HG02973 (cell line): ENCODE data around the gene RBMS3.

Experiments used
- ATAC-seq: cut with Tn5 transposase; IDR thresholded peaks from one replicate; pipeline ENCODE4 v1.9.1; 2021; ENCODE audit warnings: moderate library complexity; ENCODE audit not compliant: unreplicated experiment

Gene RBMS3

DNA sequence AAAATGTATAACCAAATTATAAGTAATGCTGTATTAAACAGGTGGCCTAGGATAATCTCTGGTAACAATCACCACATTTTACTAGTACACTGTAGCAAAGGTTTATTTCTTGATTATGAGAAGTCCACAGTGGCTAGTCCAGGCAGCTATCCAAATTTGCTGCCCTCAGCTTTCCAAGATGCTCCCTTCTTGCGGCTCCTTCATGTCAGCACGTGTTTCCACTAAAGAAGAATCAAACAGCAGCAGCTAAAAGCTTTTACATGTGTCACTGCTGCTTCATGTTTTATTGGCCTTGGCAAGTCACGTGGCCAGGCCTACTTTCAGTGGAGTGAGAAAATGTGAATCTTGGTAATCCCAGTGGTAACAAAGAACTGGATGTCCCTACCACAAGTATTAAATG, 5.6 kb upstream of the RBMS3 start:
- ATAC-seq: no peak

DNA sequence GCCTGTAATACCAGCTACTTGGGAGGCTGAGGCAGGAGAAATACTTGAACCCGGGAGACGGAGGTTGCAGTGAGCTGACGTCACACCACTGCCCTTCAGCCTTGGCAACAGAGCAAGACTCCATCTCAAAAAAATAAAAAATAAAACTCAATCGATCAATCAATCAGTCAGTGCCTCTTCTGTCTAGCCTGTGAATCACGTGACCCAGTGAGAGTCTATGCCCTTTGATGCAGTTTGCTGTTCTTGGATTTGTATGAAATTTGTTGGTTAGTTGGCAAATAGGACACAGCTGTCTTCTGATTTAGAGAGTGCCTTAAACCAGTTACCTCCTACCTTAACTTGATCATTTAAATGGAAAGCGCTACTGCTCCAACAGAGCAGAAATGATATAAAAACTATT, 3.6 kb upstream of the RBMS3 start:
- no peak for ATAC-seq

DNA sequence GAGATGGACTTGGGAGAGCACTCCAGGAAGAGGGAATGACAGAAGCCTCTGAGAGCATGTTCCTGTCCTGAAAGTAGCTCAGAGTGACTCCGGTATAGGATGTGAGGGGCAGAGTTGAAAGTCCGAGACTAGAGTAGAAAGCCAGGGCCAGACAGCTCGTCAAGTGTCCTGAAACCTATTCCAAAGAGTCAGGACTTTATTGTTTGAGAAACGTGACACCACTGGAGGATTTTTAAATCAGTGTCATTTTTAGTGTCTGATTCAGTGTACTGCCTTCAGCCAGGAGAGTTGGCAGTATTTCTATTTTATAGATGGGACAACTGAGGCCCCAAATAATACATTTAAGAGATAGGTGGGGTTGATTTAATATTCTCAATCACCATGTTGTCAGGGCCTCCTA, 1.6 kb upstream of the RBMS3 start:
- no peak for ATAC-seq

DNA sequence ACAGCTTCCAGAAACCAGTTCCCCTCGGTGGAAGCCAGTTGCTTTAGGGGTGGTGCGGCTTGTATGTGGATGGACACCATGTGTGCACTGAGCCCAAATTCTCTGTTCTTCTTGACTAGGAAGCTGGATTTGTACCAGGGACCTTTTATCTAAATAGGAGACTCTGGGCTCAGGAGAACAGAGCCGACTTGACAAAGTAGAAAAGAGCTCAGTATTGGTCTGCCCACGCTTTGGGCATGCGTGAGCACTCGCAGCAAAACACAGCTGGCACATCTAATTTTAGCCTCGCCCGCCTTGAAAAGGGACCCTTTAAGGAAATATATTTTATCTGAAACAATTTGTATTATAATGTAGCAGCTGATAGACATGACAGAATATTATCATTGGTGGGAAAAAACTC, 1.1 kb upstream of the RBMS3 start:
- no peak for ATAC-seq

DNA sequence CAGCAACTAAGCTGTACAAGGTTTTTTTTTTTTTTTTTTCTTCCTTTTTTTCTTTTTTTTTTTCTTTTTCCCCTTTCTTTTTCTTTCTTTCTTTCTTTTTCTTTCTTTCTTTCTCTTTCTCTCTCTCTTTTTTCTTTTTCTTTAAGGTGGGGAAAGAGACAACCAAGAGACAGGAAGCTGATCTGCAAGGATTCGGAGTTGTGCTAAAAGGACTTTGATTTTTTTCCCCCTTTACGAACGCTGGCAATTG, 148 bp downstream of the RBMS3 start:
- ATAC-seq: no peak

DNA sequence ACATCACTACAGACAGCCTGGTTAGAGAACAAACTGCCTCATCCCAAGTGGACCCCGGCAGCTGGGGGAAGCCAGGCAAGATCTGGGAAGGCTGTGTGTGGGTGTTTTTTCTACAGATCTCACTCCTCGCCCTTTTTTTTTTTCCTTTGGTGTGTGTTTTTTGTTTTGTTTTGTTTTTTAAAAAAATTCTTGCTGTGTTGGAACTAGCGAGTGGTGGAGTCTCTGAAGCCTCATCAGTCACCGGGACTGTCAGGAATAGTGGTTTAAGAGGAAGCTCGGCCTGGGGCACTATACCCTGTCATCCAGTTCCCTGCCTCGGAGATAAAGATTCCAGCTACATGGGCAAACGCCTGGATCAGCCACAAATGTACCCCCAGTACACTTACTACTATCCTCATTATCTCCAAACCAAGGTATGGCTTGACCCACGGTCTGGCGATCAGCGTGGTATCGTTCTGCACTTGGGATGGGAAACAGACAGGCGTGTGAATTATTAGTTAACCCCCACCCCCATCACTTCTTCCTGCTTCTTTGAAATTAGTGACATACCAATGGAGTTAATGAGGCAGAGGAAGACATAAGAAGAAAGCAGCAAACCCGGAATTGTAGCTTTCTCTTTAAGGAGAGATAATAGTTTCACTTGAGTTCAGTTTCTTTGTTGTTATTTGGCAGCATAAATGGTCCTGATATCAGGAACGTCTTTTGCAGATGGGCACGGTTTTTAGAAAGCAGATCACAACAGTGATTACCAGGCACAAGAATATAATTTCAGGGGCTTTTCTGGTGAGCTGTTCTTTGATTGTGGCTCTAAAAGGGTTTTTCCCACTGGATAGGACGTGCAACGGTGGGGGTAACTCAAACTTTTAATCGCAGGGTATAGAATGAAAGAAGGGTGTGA, 722 bp downstream of the RBMS3 start:
- ATAC-seq: peak; percentile 81

DNA sequence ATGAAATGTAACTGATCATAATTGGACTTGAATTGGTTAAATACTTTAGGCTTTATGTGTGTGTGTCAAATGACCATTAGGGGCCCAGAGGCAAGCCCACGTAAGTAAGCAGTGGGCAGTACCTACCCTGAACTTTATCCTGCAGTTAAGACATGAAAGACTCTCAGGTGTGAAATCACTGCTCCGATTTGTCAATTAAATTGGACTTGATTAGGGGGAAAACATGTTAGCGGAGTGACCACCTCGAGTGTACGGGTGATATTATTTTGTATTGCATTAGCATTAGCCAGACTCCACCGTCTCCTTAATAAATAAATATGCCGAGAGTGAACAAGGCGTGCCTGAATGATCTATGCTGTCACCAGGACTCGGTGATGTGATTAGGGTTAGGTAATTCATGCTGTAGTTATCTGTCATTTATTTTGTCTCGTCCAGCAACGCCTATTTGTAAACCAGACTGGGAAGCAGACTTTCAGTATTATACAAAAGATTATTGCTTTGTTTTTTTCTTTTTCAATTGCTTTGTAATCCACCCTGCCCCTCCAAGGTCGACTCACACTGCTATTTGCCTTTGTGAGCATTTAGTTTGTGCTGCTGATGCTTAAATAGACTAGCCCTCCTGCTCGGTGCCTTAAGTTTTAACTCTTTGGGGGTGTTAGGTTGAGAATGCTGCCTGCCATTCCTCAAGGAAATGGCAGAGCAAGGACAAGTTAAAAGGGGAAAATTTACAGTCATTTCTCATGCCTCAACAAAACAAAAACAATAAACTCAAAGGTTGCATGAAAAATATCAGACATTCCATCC, 1.8 kb downstream of the RBMS3 start:
- no peak for ATAC-seq

DNA sequence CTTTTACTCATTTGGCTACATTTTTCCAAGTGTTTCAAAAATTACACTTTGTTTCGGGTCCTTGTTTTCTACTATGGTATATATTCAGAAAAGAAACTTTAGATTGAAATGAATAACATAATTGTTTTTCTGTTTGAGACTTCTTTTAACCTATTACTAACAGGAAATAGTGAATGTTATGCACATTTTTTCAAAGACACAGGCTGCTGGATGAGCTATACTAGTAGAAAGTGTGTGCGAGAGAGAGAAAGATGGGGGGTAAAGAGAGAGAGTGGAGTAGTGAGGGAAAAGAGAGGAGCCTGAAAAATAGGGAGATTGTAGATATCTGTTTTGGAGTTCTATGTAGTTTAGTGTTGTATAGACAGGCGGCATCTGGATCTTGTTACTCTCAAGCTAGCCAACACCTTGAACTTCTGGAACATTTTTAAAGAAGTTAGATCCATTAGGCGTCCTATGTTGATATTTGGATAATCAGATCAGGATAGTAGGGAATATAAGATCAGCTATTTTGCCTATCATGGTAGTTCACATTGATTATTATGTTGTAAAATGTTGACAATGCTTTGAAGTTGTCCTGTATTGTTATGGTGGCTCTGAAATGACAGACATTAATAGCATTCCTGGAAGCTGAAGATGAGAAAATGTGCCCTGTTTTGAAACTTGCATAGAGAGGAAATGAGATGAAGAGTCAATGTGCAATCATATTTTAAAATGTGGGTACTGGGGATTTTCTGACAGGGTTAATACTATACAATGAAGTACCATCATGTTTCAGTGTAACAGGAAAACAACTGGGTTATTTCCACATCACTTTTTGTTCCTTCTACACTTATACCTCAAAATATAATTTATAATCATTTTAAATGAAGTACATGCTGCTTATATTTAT, 2.6 kb downstream of the RBMS3 start:
- no peak for ATAC-seq

DNA sequence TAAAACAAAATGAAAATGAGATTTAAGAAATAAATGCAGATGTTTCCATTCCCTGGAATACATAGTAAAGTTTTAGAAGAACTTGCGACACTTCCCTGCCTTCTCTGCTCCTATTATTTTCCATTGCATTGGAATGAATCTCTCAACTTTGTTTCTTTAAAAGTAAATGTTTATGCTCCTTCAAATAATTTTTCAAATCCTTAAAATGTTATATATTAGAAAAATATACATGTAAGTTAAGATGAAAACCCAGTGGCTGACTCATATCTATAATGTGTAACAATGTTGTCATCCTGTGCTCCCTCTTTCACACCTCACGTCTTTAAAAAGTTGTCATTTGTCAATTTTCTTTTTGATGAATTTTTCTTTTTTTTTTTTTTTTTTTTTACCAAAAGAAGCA, 3.6 kb downstream of the RBMS3 start:
- ATAC-seq: no peak

DNA sequence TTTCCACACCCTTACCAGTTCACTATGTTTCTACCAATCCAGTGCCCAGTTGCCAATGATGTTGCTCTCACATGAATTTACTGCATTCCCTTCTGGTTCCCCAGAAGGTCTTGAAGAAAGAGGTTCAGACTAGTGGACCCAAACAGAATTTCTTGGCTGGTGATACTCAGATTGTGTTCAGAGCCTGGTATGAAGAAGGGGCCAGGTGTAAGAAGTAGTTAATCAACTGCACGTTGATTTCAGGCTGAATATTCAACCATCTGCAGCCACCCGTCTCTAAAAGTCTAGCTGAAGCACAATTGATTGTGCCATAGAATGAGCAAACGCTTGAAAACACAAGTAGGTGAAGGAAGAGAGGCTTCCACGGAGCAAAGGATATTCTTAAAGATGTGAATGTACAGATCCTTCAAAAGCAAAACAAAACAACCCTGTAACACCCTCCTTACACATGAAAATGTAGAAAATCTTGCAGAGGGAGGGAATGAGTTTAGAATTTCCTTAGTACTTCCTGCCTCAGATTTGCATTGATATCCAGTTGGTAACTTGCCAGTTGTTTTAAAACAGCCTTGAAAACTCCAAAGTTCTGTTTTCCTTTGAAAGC, 4.7 kb downstream of the RBMS3 start:
- ATAC-seq: no peak

DNA sequence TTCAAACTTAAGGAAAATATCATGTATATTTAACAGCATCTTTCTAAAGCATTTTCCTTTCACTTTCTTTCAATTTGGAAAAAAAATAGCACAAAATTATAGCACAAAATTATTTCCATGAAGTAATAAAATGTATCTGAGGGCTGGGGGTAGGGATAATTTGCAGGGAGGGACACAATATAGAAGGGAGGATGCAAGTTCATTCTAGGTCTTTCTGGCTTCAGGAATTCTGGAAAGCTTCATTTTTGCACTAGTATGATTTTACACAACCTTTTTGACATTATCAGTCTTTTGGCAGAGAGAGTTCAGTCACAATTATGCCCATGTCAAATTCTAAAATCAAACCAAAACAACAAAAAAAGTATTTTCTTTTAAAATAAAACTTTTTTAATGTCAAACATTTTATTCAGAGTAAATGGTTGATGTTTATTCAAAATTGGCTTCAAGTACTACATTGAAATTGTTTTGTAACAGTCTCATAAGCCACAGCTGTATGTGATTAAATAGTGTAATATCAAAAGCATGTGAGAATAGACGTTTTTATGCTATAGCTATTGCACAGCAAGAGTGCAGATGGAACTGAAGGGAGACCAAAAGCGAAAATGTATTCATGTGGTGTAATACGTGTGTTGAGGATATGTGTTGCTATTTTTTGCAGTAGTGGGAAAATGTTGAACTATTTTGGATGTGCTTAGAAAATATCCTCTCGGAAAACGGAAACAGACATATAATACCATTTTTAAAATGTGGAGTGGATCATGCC, 5.8 kb downstream of the RBMS3 start:
- no peak for ATAC-seq

DNA sequence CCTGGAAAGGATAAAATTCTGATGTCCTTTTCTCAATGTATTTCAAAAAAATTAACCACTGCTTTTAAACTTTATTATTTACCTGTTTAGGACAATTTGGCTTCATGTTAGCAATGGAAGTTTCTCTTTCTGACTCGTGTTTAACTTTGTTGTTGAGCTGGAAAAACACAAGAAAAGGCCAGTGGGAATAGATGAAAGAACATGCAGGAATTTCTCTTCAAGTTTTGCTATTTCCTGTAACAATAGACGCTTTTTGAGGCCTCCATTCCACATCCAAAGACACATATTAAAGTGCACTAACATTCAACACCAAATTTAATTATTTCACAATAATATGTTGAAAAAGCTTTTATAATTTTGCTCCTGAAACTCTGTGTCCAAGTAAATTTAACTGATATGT, 9.7 kb downstream of the RBMS3 start:
- no peak for ATAC-seq

DNA sequence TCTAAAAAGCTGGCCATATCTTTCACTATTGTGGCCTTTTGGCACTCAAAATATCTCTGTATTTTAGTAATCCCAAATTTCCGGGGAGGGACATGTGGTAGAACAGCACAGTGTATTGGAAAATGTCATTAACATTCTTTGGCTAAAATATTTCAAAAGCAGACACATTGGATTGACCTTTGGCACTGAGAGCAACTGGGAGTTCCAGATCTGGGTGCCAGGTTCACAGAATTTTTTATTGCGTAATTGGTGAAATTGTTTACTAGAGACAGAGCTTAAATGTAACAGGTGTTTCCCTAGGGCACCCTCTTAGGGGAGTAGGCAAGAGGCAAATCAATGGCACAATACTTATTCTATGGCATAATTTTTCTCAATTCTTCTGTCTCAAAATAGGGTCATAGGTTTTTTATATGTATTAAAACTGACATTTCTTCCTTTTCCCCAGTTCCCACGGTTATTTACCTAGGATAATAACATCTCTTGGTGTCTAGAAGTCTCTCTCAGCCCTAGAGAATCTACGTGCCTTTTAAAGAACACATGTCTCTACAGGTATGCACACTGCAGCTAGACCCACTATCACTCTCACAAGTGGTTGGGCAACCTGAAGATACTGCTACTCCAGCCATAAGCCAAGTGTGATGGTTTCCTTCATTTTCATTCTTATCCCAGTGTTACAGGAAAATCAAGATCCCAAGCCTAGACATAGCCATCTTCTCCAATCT, 10.6 kb downstream of the RBMS3 start:
- no peak for ATAC-seq

DNA sequence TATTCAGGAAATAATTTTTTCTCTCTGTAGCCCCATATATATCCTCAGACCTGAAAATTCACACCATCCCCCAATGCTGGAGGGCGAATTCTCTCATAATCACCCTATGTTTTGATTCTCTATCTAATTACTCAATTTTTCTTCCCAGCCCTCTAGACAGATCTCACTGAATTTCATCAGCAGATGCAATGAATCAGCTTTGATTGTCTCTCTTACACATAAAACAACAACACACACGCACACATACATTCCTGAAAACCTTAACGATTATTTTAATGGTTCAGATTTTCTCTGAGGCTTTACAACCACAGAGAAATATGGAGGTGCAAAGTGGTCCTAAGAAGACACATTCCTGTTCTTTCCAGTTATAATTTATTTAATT, 11.1 kb downstream of the RBMS3 start:
- no peak for ATAC-seq

DNA sequence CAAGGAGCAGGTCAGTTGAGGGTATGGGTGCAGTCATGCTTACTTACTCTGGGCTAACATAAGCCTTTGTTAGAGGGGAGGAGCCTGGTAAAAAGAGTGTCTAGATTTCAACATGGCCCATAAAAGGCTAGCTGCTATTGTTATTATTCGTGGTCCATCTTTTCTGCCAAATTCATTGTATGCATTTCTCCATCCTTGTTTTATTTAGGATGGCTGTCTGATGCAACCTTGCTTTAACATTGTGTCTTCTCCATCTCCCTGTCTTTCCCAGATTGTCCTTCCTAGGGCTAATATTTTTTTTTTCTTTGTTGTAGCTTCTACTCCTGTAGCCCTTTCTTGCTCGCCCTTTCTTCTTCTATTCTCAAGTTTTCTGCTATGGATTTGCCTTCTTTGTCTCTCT, 12.6 kb downstream of the RBMS3 start:
- no peak for ATAC-seq

DNA sequence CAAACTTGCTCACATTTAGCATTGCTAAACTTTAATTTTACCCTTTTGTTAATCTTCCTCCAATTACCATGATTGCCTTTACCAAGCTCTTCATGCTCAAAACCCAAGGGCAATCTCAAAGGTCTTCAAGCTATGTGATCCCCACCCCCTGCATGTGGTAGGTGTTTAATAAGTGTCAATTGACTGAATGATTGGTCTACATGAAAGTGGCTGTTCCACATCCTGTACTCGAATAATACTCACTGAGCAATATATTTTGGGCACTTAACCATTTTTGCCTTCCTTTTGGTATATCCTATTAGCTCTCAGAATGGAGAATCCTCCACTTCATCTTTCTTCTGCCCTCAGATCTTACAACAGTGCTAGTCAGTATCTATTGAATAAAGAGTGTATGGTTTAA, 17.1 kb downstream of the RBMS3 start:
- no peak for ATAC-seq

DNA sequence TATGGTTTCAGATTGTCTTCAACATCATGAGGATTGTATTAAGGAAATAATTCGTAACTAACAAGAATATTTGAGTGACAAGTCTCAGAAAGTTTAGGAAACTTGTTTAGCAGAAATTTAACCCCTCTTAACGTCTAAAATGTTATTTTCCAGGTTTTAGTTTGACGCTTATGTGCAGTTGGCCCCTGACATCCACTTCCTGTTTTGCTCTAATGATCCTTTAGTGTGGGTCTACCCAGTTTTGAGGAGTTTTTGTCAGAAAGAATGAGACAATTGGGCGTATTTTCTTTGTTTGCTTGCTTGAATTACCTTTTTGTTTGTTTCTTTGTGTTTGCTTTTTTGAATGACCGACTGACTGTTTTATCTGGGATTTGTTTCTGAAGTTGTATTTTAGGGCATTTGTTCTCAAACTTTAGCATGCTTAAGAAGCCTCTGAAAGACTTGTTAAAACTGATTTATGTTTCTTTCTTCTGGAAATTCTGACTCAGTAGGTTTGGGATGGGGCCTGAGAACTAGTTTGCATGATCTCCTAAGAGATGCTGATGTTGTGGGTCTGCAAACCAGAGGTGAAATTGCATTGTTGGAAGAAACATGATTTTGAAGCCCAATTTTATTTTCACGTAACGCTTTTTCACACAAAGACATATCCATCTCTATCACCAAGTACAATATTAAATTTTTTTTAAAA, 20.6 kb downstream of the RBMS3 start:
- no peak for ATAC-seq

DNA sequence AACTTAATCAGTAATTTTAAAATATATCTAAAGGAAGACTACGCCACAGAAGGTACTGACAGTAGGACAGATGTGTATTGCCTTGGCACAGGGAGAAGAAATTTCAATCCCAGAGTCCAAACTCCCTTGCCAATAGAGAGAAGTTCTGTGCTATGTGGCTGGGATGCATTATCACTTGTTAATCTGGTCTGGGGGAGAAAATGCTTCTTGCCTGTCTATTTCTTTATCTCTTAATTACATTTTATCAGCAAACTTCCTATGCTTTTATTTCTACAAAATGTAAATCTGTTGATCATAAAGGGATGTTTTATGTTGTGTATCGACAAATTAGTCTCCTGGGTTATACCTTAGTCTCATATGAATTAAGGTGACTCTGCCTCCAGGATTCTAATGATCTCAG, 21.7 kb downstream of the RBMS3 start:
- no peak for ATAC-seq

DNA sequence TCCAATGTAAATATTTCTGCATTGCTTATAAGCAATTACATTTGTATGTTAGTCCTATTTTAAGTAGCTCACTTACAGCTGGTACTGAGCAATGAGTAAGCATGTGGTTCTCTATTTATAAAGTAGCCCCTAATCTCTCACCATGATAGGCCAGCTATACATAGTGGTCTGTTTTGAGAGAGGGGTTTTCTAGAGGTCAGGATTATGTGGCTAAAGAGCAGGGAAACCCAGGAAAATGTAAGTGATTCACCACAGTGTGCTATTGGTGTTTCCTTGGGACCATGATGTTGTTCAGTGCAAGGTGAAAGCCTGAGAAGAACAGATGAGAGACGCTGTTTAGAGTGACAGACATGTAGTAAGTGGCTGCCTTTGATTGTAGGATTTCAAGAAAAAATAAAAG, 26.4 kb downstream of the RBMS3 start:
- ATAC-seq: no peak
